GM19463 (cell line): Measurements from ENCODE around the gene PRSS22.

Experiments used
- ATAC-seq: cut with Tn5 transposase; IDR thresholded peaks from one replicate; pipeline ENCODE4 v1.9.1; 2021; ENCODE audit warnings: mild to moderate bottlenecking, moderate library complexity; ENCODE audit not compliant: unreplicated experiment

The PRSS22 gene

DNA sequence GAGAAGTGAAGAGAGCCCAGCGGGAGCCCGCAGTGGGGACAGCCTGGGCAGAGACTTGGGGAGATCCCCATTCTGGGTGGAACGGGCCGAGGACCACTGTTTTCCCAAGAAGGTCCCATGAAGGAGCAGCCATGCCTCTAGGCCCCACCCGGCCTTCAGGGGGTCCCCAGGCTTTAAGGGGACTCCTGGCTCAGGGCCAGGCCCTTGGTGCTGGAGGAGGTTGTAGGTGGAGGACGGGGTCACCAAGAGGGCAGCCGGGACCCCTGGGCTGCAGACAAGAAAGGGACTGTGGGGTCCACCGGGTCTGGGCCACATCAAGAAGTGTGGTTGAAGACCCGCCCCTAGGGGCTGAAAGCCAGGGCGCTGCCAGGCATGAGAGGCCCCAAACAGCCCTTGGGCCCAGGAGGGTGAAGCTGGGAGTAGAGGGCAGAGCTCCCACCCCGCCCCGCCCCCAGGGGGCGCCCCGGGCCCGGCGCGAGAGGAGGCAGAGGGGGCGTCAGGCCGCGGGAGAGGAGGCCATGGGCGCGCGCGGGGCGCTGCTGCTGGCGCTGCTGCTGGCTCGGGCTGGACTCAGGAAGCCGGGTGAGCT, 41.1 kb downstream of the PRSS22 start, which contains the start of gene PRSS21:
Gene PRSS21, plus strand, starts transcription at position 487 of the 589 bp plus-strand sequence. Its CDS starts 32 bp downstream, at position 519.
- no peak for ATAC-seq

DNA sequence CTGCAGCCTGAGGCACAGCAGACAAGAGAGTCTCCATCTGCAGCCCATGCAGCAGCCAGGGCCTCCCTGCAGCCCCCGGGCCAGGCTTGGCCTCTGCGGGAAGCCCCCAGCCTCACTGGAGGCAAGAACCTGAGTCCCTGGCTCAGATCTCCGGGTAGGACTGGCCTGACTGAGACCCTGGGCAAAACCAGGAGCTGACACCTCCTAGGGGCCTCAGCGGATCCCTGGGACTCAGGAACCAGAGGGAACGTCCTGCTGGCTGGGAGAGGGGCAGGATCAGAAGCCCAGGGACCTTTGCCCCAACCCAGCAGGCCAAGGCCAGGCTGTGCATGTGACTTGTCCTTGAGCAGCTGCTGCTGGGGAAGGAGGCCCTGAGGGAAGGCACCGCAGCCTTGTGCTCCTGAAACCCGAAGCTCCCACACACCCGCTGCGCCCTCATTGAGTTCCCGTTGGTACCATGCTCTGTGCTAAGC, 42.6 kb downstream of the PRSS22 start:
- ATAC-seq: no peak

DNA sequence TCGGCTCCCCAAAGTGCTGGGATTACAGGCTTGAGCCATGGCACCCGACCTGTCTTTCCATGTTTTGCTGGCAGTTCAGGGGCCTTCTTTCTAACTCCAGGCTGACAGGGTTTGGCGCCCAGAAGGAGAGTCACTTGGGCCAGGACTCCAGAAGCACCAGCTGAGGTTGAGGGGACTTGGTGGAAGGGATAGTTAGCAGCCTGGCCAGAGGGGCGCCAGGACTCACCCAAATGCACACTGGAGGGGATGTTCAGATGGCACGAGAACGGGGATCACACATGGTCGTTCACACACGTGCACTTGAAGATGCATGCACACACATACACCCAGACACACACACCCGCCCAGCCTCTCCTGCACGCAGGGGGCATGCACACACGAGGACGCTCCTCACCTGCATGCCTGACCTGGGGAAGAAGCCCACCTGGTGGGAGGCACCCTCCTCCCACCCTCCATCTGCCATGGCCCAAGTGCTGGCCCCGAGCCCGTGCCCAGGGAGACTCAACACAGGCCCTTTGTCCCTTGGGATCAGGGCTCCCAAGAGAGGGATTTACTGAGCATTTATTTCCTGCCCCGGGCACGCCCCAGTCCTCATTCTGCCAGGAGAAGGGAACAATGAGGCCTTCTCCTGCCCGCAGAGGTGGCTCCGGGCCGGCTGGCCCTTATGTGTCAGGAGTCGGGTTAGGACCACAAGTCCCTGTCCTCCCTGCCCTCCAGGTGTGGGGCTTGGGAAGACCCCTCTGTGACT, 43.2 kb downstream of the PRSS22 start:
- no peak for ATAC-seq

DNA sequence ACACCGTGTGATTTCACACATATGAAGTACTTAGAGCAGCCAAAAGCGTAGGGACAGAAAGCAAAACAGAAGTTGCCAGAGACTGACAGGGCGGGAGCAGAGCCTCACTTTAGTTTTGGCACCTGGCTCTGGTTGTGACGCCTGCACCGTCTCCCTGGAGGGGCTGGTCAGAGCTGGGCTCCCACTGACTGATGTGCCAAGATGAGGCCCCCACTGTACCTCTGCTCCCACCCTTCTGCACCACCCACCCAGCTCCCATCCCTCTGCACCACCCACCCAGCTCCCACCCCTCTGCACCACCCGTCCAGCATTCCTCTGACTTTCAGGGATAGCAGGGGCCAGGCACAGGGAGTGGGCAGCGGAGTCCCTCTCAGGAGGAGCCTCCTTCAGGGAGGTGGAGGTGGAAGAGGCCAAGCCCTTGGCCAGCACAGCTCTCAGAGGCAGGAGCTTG, 44.2 kb downstream of the PRSS22 start:
- no peak for ATAC-seq

DNA sequence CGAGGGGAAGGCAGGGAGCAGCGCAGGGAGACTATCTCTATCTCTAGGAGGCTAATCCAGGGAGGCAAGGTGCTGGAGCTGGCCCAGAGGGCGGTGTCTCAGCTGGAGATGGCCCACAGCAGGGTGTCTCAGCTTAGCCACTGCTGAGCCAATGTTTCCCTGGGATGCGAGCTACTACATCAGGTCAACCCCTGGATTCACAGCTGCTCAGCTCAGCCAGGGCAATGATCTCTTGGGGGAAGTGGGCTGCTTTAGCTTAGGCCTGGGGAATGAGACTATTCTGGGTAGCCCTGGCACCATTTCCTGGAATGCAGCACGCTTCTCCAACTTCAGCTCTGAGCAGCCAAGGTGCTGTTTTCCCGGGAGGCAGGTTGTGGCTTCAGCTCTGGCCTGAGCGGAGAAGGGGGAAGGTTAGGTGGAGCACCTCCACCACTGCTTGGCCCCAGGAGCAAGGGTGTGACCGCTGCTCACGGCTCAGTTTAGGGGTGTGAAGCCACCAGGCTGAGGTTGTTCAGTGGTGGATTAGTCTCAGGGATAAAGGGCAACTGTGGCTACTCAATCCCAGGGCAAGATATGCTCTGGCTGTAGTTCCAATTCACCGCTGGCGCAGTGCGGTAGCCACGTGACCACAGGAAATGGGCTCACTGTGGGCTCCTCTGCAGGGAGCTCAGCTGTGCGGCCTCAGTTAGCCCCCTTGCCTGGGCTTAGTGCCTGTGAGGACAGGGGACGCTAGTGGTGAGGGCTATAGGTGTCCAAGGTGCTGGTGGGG, 46.1 kb downstream of the PRSS22 start:
- no peak for ATAC-seq

DNA sequence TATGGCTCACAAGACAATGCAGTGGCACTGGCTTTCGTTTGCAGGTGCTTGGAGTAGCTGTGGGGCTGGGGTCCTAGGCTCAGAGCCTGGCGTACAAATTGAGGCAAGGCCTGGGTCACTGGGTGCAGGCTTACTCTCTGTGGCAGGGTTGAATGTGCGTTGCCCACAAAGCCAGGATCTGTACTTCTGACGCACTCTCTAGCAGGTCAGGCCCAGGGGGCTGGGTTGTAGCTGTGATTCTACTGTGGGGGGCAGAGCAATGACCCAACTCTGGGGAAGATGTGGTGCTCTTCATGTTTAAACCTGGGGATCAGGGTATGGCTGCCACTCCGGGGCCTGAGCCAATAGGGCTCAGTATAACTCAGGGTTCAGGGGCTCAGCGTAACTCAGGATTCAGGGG, 47.3 kb downstream of the PRSS22 start:
- no peak for ATAC-seq

DNA sequence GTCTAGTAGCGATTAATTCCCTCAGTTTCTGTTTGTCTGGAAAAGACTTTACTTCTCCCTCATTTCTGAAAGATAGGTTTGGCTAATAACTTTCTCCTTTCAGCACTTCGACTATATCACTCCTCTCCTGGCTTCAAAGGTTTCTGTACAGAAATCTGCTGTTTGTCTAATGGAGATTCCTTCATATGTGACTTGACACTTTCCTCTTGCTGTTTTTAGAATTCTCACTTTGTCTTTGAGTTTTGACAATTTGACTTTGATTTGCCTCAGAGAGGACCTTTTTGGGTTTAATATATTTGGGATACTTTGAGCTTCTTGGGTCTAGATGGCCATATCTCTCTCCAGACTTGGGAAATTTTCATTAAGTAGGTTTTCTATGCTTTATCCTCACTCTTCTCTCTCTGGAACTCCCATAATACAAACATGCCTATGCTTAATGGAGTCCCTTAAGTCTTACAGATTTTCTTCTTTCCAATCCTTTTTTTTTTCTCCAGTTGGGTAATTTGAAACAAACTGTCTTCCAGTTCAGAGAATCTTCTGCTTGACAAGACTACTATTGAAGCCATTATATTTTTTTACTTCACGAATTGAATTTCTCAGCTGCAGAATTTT, 48.7 kb downstream of the PRSS22 start:
- no peak for ATAC-seq

DNA sequence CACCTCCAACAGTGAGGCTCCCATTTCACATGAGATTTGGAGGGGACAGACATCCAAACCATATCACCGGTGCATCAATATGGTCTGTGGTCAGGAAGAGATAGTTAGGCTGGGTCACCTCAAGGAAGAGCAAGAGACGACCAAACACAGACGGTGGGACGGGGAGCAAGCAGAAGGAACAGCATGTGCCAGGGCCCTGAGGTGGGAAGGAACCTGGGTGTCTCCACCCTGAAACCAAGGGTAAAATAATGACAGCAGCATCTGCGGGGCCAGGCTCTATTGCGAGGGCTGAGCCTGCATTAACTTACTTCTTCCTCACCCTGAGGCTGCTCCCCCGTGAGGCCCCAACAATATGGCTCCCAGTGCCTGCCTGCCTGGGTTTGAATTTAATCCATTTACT, 49.8 kb downstream of the PRSS22 start:
- ATAC-seq: no peak

DNA sequence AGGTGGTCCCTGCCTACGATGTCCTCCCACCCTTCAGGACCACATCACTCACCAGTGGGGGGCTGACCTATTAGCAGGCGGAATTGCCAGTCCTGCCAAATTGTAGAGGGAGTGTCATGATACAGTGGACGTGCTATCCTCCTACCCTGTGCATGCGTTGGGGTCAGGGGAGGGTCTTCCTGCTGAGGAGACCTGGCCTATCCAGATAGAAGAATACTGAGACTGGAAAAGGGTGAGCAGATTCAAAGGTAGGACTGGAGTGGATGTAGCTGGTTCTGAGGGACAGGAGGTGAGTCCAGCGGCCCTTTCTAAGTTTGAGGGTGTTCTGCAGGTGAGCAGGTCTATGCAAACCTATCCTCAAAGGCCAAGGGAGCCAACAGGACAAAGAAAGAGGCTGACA, 51.7 kb downstream of the PRSS22 start:
- no peak for ATAC-seq

DNA sequence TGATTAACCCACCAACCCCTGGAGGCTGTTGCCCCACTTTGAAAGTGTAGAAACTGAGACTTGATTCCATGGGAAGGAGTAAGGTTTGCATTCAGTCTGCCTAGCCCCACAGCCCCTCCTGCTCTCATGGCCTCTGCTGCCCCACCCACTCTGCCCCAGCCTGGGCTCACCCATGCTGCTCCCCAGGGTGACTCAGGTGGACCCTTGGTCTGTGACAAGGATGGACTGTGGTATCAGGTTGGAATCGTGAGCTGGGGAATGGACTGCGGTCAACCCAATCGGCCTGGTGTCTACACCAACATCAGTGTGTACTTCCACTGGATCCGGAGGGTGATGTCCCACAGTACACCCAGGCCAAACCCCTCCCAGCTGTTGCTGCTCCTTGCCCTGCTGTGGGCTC, 53.2 kb downstream of the PRSS22 start:
- no peak for ATAC-seq

DNA sequence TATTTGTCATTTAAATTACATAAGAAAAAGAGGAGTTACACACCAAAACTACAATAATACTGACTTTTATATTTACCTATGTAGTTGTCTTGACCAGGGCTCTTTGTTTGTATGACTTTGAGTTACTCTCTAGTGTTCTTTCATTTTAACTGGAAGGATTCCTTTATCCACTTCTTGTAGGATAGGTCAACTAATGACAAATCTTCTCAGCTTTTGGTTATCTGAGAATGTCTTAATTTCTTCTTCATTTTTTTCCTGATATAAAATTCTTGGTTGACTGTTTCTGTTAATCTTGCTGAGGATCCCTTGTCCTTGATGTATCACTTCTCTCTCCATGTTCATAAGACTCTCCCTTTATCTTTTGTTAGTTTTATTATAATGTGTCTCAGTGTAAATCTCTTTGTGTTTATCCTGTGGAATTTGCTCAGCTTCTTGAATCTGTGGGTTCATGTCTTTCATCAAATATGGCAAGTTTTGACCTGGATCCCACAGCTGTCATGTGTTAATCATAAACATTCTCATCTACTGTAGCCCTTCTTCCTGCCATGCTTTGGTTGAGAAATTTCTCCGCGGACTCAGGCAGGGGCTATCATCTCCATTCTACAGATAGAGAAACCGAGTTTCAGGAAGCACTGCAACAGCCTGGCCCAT, 54.3 kb downstream of the PRSS22 start:
- ATAC-seq: no peak
